ENCODE data around the gene LMTK2.

GRCh38 chr7:98128346-98128745 is 21.7 kb downstream of the LMTK2 start:
- TF ChIP-seq, protein P1, sequence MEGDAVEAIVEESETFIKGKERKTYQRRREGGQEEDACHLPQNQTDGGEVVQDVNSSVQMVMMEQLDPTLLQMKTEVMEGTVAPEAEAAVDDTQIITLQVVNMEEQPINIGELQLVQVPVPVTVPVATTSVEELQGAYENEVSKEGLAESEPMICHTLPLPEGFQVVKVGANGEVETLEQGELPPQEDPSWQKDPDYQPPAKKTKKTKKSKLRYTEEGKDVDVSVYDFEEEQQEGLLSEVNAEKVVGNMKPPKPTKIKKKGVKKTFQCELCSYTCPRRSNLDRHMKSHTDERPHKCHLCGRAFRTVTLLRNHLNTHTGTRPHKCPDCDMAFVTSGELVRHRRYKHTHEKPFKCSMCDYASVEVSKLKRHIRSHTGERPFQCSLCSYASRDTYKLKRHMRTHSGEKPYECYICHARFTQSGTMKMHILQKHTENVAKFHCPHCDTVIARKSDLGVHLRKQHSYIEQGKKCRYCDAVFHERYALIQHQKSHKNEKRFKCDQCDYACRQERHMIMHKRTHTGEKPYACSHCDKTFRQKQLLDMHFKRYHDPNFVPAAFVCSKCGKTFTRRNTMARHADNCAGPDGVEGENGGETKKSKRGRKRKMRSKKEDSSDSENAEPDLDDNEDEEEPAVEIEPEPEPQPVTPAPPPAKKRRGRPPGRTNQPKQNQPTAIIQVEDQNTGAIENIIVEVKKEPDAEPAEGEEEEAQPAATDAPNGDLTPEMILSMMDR (conservative IDR thresholded peaks at IDR 0.05 in 1 of 2, IDR thresholded peaks at IDR 0.05 in 1 of 2; ENCODE audit: low read depth in 1 of 2, low read length in 2 of 2), result no peak
- TF ChIP-seq EZH2 (IDR thresholded peaks at IDR 0.05; ENCODE audit: low read length, missing control alignments), result no peak

Data from fibroblast of lung (primary cell).